Pancreas (tissue), 10 donors: ENCODE results near the gene SEC14L5. TPM values are rescaled to one million over a fixed set of nuclear protein-coding genes. Genes with fewer than 3 reads are reported as not detected.

ENCODE experiments used
- ATAC-seq, 4 donors: fragments of 200-7000 bp; cut with Tn5 transposase; one replicate each; pipeline versions ENCODE4 v1.8.0 to v1.9.1; 2020; ENCODE audit warnings: mild to moderate bottlenecking in 4 of 4, moderate library complexity in 4 of 4
- DNase-seq, 6 donors: peaks; one replicate each; pipeline ENCODE4 v3.0.0-alpha.2; 2020
- FAIRE-seq: peaks from 2 replicates; lab custom pipeline; 2012; peaks lifted over from hg19 to GRCh38; lab: Jason Lieb, UNC
- H3K27ac ChIP-seq, 4 donors: fragments of 200-600 bp; sonication (generic); 1 replicate in 3 of 4; 2 replicates in 1 of 4; pipeline versions ENCODE4 v1.5.0 to v1.8.0; 2020
- H3K27me3 ChIP-seq, 4 donors: fragments of 200-600 bp; one replicate each; pipeline ENCODE4 v1.8.0; 2021
- H3K36me3 ChIP-seq, 3 donors: fragments of 200-600 bp; sonication (generic) in 1 of 3; one replicate each; pipeline versions ENCODE4 v1.5.0 to v1.8.0; 2020 to 2021
- H3K4me1 ChIP-seq, 3 donors: fragments of 200-600 bp; one replicate each; pipeline ENCODE4 v1.8.0; 2021
- H3K4me3 ChIP-seq, 4 donors: fragments of 200-600 bp; sonication (generic) in 2 of 4; one replicate each; pipeline versions ENCODE4 v1.5.0 to v1.8.0; 2020 to 2021
- H3K9me3 ChIP-seq, 4 donors: fragments of 200-600 bp; one replicate each; pipeline ENCODE4 v1.8.0; 2021
- CTCF ChIP-seq, 4 donors: fragments of 200-600 bp; sonication (generic) in 3 of 4; IDR thresholded peaks; one replicate each; pipeline versions ENCODE4 v1.5.0 to v1.8.0; 2021; ENCODE audit warnings: antibody characterized with exemption in 4 of 4
- WGBS, 2 donors: extraction: QIAGEN DNeasy Blood & Tissue Kit; methylation state at CpG; one replicate each; pipeline ENCODE4 v1.1.7; 2013; 5-methylcytosine and 5-hydroxymethylcytosine counted together
- intact Hi-C, 3 donors: fragments of 100-400 bp; cut with DNase I; formaldehyde crosslinking; loops; one replicate each; pipeline versions ENCODE4 v1.11.1 to v1.14.2; 2022
- polyA plus RNA-seq, 2 donors: library from polyadenylated mRNA; stranded (reverse); fragments of 200-250 nt; gene quantifications; one replicate each; pipeline ENCODE4 v1.2.3, GENCODE V29; 2013
- total RNA-seq, 6 donors: library from RNA; stranded (reverse); fragmentation: NEBNext Ultra II Directional in 4 of 6; extraction: Animal tissue kit (Norgen Biotek cat#: 25700) in 4 of 6; gene quantifications; one replicate each; pipeline versions ENCODE4 v1.2.1 to v1.2.4, GENCODE V29; 2021 to 2023
- donor health status: healthy with polysubstance abuse.
- donor health status: DM: no; HTN: no; CAD: no; lungs with moderate emphysema.
- donor health status: DM: no; HTN: no; CAD: no.
- donor health status: control.
- donor health status: control.
- donor health status: Bipolar disorder and iron deficiency.
- donor health status: DM: yes; HTN: yes; CAD: no.
- donor health status: DM: no; HTN: no; CAD: no.
- donor health status: DM: no; HTN: no; CAD: no.
- donor health status: DM: yes; HTN: yes; CAD: no.

SEC14L5 gene
- total and polyA plus RNA-seq, 8 donors, result 0.22 to 0.79 (median 0.51) TPM

DNA sequence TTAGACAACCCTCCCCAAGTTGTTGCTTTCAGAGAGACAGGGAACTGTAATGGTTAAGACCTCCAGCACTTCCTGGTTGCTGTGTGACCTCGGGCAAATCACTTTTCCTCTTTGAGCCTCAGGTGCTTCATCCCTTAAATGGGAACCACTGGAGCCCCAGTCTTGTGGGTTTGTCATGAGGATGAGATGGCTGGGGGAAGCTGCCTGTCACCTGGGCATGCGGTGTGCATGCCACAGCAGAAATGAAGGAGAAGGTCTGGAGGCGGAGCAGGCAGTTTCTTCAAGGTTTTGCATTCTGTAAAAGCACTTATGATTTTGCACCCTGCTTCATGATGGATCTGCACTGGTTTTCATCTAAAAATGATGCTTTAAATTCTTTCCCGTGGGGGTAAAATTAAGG lies 53.5 kb downstream of the SEC14L5 start:
- 41 to 62% methylated on average over 4 of the region's 4 CpGs for whole genome bisulfite sequencing, 2 donors
- FAIRE-seq, result no peak
- no peak for TF ChIP-seq CTCF (IDR thresholded peaks at IDR 0.05)

GRCh38 chr16:5012887-5013286 lies 54.8 kb downstream of the SEC14L5 start:
- H3K4me1 ChIP-seq, result no peaks in the 10 kb centered on the region
- no peak overlapping the region for H3K27ac ChIP-seq
- no peaks in the 10 kb centered on the region for H3K27me3 ChIP-seq
- no peaks in the 10 kb centered on the region for H3K36me3 ChIP-seq
- intact Hi-C loops, result no loop called here
- TF ChIP-seq CTCF (IDR thresholded peaks at IDR 0.05), result no peak
- no peaks in the 10 kb centered on the region for H3K9me3 ChIP-seq
- 64 to 78% methylated on average over 6 of the region's 6 CpGs for WGBS, 2 donors
- DNase-seq (no peak), ATAC-seq (no peak), FAIRE-seq (no peak)
- H3K4me3 ChIP-seq, result no peak overlapping the region

More for the DNA sequence above, 53.5 kb downstream of the SEC14L5 start:
- intact Hi-C loops, result no loop called here
- Histone ChIP-seq H3K4me3 (no peak overlapping the region), H3K27ac (no peak overlapping the region), H3K9me3 (no peaks in the 10 kb centered on the region), H3K36me3 (no peaks in the 10 kb centered on the region), H3K27me3 (no peaks in the 10 kb centered on the region), H3K4me1 (no peaks in the 10 kb centered on the region)
- peak in 1 of 6 donors; percentile 4 for DNase-seq
- no peak for ATAC-seq

GRCh38 chr16:5015351-5015750 lies 57.2 kb downstream of the SEC14L5 start:
- FAIRE-seq (no peak), DNase-seq (no peak), ATAC-seq (no peak)
- 46 to 50% methylated on average over 4 of the region's 4 CpGs for WGBS, 2 donors
- intact Hi-C loops, result no loop called here
- Histone ChIP-seq H3K9me3 (no peaks in the 10 kb centered on the region), H3K27ac (no peak overlapping the region), H3K36me3 (no peaks in the 10 kb centered on the region), H3K4me3 (no peak overlapping the region), H3K27me3 (no peaks in the 10 kb centered on the region), H3K4me1 (no peaks in the 10 kb centered on the region)
- TF ChIP-seq CTCF (IDR thresholded peaks at IDR 0.05), result no peak

GRCh38 chr16:5015887-5016286 lies 57.8 kb downstream of the SEC14L5 start:
- H3K36me3 ChIP-seq, result no peaks in the 10 kb centered on the region
- no peaks in the 10 kb centered on the region for H3K27me3 ChIP-seq
- ATAC-seq (no peak), FAIRE-seq (no peak), DNase-seq (no peak)
- H3K4me3 ChIP-seq, result no peak overlapping the region
- no peak for TF ChIP-seq CTCF (IDR thresholded peaks at IDR 0.05)
- H3K27ac ChIP-seq, result no peak overlapping the region
- no peaks in the 10 kb centered on the region for H3K4me1 ChIP-seq
- intact Hi-C loops, result no loop called here
- H3K9me3 ChIP-seq, result no peaks in the 10 kb centered on the region
- 80 to 89% methylated on average over 4 of the region's 4 CpGs for WGBS, 2 donors

- no peaks in the 10 kb centered on the region for H3K36me3 ChIP-seq
- H3K4me3 ChIP-seq, result no peak overlapping the region
- WGBS, 2 donors, result 60 to 71% methylated on average over 6 of the region's 6 CpGs
- no peaks in the 10 kb centered on the region for H3K9me3 ChIP-seq
- FAIRE-seq, result no peak
- no peaks in the 10 kb centered on the region for H3K4me1 ChIP-seq
- H3K27ac ChIP-seq, result no peak overlapping the region
- no peaks in the 10 kb centered on the region for H3K27me3 ChIP-seq
- TF ChIP-seq CTCF (IDR thresholded peaks at IDR 0.05), result no peak
- DNase-seq, result no peak
- ATAC-seq, result no peak
- intact Hi-C loops, result no loop called here
Observed at GRCh38 chr16:5016967-5017677, 59.0 kb downstream of the SEC14L5 start.
